Endodermal cell (in vitro differentiated cells): ENCODE results near the gene DNAJA4. TPM values are rescaled to one million over a fixed set of nuclear protein-coding genes. Genes with fewer than 3 reads are reported as not detected.

ENCODE experiments used
- DNase-seq: peaks from one replicate; pipeline ENCODE4 v3.0.0-alpha.2; 2017
- H3K27ac ChIP-seq: 2 replicates; pipeline ENCODE4 v1.5.1; 2013; ENCODE audit warnings: mild to moderate bottlenecking, low read depth, low read length, moderate library complexity
- H3K27me3 ChIP-seq: 2 replicates; pipeline ENCODE4 v1.6.1; 2013; ENCODE audit warnings: mild to moderate bottlenecking, low read length, moderate library complexity; ENCODE audit not compliant: insufficient read depth, control insufficient read depth, poor library complexity, severe bottlenecking
- H3K36me3 ChIP-seq: 2 replicates; pipeline ENCODE4 v1.7.0; 2013; ENCODE audit warnings: mild to moderate bottlenecking, low read length, moderate library complexity; ENCODE audit not compliant: control insufficient read depth, insufficient read depth
- H3K4me1 ChIP-seq: one replicate; pipeline ENCODE4 v1.7.0; 2013; ENCODE audit warnings: low read length; ENCODE audit not compliant: control insufficient read depth, insufficient read depth
- H3K4me3 ChIP-seq: 2 replicates; pipeline ENCODE4 v1.5.1; 2013; ENCODE audit warnings: mild to moderate bottlenecking, low read length, moderate library complexity
- H3K9ac ChIP-seq: 2 replicates; pipeline ENCODE4 v1.6.1; 2013; ENCODE audit warnings: mild to moderate bottlenecking, low read length, moderate library complexity; ENCODE audit not compliant: poor library complexity, severe bottlenecking; ENCODE audit errors: extremely low read depth
- H3K9me3 ChIP-seq: 2 replicates; pipeline ENCODE4 v1.6.1; 2013; ENCODE audit warnings: mild to moderate bottlenecking, low read length, moderate library complexity; ENCODE audit not compliant: control insufficient read depth
- H3K27ac Mint-ChIP-seq: 2 replicates; pipeline ENCODE4 v1.8.0; 2020; ENCODE audit warnings: mixed read lengths
- H3K27me3 Mint-ChIP-seq: 2 replicates; pipeline ENCODE4 v1.8.0; 2021; ENCODE audit warnings: mild to moderate bottlenecking, mixed read lengths; ENCODE audit not compliant: insufficient read depth
- H3K36me3 Mint-ChIP-seq: 2 replicates; pipeline ENCODE4 v1.8.0; 2020; ENCODE audit warnings: low read depth, mixed read lengths
- H3K4me1 Mint-ChIP-seq: 2 replicates; pipeline ENCODE4 v1.8.0; 2020; ENCODE audit warnings: mixed read lengths
- H3K4me3 Mint-ChIP-seq: 2 replicates; pipeline ENCODE4 v1.8.0; 2020; ENCODE audit warnings: mild to moderate bottlenecking, moderate library complexity, mixed read lengths
- H3K9me3 Mint-ChIP-seq: 2 replicates; pipeline ENCODE4 v1.8.0; 2020; ENCODE audit warnings: mild to moderate bottlenecking, mixed read lengths
- WGBS, 2 experiments: methylation state at CpG; one replicate each; pipeline versions ENCODE4 v1.1.5 to v1.1.7; 2013; ENCODE audit warnings: missing lambda C conversion rate in 2 of 2, mixed read lengths in 1 of 2; ENCODE audit not compliant: insufficient coverage in 1 of 2, insufficient read length in 1 of 2; 5-methylcytosine and 5-hydroxymethylcytosine counted together
- total RNA-seq, 2 donors: library from RNA; stranded (reverse); fragmentation: NEBNext Ultra II Directional in 1 of 2; extraction: Animal tissue kit (Norgen Biotek cat#: 25700) in 1 of 2; gene quantifications; 2 replicates in 1 of 2; 3 replicates in 1 of 2; pipeline ENCODE4 v1.2.1, GENCODE V29; 2021
- TF ChIP-seq, protein P1 (sequence below): fragments of 200-600 bp; sonication (generic); conservative IDR thresholded peaks from 2 replicates; pipeline ENCODE4 v1.5.0; 2021; ENCODE audit warnings: antibody characterized with exemption, mild to moderate bottlenecking

DNAJA4 gene
- total RNA-seq, 2 donors from 2014 or later: 4.9 to 18.5 TPM

DNA sequence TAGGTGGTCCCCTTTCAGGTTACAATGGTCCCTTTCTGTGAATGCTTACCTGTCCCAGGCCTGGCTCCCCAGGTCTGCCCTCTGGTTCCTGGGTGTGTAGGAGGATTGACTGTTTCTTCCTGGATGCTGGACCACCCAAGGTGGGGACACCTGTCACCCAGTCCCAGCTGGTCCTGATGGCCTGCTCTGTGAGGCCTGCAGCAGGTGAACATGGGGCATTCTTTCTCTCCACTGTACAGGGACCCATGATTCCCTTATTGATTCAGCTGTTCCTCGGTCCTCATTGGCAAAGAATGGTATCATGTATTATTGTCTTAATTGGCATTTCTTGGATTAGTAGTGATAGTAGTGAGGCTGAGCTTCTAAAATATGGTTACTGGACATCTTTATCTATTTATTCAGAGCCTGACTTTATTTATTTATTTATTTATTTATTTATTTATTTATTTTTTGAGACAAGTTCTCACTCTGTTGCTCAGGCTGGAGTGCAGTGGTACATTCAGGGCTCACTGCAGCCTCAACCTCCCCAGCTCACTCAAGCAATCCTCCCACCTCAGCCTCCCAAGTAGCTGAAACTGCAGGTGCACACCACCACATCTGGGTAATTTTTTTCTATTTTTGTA, 8.8 kb upstream of the DNAJA4 start:
- H3K4me3 Mint-ChIP-seq: no peak overlapping the region
- H3K4me1 Mint-ChIP-seq: no peaks in the 10 kb centered on the region
- no peak overlapping the region for H3K4me3 ChIP-seq
- TF ChIP-seq, protein P1, sequence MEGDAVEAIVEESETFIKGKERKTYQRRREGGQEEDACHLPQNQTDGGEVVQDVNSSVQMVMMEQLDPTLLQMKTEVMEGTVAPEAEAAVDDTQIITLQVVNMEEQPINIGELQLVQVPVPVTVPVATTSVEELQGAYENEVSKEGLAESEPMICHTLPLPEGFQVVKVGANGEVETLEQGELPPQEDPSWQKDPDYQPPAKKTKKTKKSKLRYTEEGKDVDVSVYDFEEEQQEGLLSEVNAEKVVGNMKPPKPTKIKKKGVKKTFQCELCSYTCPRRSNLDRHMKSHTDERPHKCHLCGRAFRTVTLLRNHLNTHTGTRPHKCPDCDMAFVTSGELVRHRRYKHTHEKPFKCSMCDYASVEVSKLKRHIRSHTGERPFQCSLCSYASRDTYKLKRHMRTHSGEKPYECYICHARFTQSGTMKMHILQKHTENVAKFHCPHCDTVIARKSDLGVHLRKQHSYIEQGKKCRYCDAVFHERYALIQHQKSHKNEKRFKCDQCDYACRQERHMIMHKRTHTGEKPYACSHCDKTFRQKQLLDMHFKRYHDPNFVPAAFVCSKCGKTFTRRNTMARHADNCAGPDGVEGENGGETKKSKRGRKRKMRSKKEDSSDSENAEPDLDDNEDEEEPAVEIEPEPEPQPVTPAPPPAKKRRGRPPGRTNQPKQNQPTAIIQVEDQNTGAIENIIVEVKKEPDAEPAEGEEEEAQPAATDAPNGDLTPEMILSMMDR: no peak
- H3K9ac ChIP-seq: no peak overlapping the region
- H3K9me3 ChIP-seq: no peaks in the 10 kb centered on the region
- no peaks in the 10 kb centered on the region for H3K36me3 ChIP-seq
- no peaks in the 10 kb centered on the region for H3K27me3 ChIP-seq
- no peak overlapping the region for H3K27ac ChIP-seq
- no peaks in the 10 kb centered on the region for H3K36me3 Mint-ChIP-seq
- peaks cover 3% of the 10 kb centered on the region for H3K27me3 Mint-ChIP-seq
- H3K4me1 ChIP-seq: no peaks in the 10 kb centered on the region
- no peak overlapping the region for H3K27ac Mint-ChIP-seq
- no peak for DNase-seq
- no peaks in the 10 kb centered on the region for H3K9me3 Mint-ChIP-seq
- 67% methylated on average over 1 of the region's 1 CpG; no CpG with 5 or more reads in 1 of the 2 experiments for WGBS, 2 experiments

DNA sequence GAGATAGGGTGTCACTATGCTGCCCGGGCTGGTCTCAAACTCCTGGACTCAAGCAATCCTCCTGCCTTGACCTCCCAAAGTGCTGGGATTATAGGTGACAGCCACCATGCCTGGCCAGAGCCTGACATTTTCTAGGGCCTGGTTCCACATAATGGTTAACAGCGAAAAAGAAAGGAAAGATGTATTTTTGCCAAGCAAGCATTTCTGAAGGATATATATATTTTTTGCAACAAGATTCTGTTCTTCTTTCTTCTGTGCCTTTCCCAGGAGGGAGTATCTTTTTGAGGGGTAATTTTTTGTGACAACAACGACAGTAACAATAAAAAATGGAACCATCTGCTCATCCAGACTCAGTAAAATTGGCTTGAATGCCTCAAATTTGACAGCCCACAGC, 8.3 kb upstream of the DNAJA4 start:
- Histone ChIP-seq H3K36me3 (no peaks in the 10 kb centered on the region), H3K9me3 (no peaks in the 10 kb centered on the region), H3K9ac (no peak overlapping the region), H3K27me3 (no peaks in the 10 kb centered on the region), H3K4me3 (no peak overlapping the region), H3K4me1 (no peaks in the 10 kb centered on the region), H3K27ac (no peak overlapping the region)
- H3K27ac Mint-ChIP-seq: no peak overlapping the region
- TF ChIP-seq, protein P1: no peak
- H3K9me3 Mint-ChIP-seq: no peaks in the 10 kb centered on the region
- H3K4me1 Mint-ChIP-seq: no peaks in the 10 kb centered on the region
- no peak overlapping the region for H3K4me3 Mint-ChIP-seq
- no peaks in the 10 kb centered on the region for H3K36me3 Mint-ChIP-seq
- 88 to 92% methylated on average over 3 of the region's 3 CpGs for WGBS, 2 experiments
- peaks cover 3% of the 10 kb centered on the region for H3K27me3 Mint-ChIP-seq
- DNase-seq: no peak

GRCh38 chr15:78257681-78258080, 6.7 kb upstream of the DNAJA4 start:
- H3K27ac ChIP-seq: no peak overlapping the region
- Mint-ChIP-seq H3K4me3 (no peak overlapping the region), H3K27me3 (peaks cover 3% of the 10 kb centered on the region), H3K36me3 (no peaks in the 10 kb centered on the region), H3K4me1 (no peaks in the 10 kb centered on the region), H3K9me3 (no peaks in the 10 kb centered on the region), H3K27ac (no peak overlapping the region)
- no peaks in the 10 kb centered on the region for H3K27me3 ChIP-seq
- DNase-seq: no peak
- H3K4me1 ChIP-seq: no peaks in the 10 kb centered on the region
- TF ChIP-seq, protein P1: no peak
- H3K36me3 ChIP-seq: no peaks in the 10 kb centered on the region
- H3K9ac ChIP-seq: no peak overlapping the region
- H3K4me3 ChIP-seq: no peak overlapping the region
- no peaks in the 10 kb centered on the region for H3K9me3 ChIP-seq
- WGBS, 2 experiments: 84 to 85% methylated on average over 2 to 3 of the region's 3 CpGs
